Activated naive CD4-positive, alpha-beta T cell treated with anti-CD3 and anti-CD28 coated beads, Interleukin-2, amount 50 U/mL, for 16 hours (primary cell): ENCODE results near the gene NAB2.

Source experiments
- DNase-seq: peaks from one replicate; pipeline ENCODE4 v3.0.0-alpha.2; 2020

NAB2 gene

DNA sequence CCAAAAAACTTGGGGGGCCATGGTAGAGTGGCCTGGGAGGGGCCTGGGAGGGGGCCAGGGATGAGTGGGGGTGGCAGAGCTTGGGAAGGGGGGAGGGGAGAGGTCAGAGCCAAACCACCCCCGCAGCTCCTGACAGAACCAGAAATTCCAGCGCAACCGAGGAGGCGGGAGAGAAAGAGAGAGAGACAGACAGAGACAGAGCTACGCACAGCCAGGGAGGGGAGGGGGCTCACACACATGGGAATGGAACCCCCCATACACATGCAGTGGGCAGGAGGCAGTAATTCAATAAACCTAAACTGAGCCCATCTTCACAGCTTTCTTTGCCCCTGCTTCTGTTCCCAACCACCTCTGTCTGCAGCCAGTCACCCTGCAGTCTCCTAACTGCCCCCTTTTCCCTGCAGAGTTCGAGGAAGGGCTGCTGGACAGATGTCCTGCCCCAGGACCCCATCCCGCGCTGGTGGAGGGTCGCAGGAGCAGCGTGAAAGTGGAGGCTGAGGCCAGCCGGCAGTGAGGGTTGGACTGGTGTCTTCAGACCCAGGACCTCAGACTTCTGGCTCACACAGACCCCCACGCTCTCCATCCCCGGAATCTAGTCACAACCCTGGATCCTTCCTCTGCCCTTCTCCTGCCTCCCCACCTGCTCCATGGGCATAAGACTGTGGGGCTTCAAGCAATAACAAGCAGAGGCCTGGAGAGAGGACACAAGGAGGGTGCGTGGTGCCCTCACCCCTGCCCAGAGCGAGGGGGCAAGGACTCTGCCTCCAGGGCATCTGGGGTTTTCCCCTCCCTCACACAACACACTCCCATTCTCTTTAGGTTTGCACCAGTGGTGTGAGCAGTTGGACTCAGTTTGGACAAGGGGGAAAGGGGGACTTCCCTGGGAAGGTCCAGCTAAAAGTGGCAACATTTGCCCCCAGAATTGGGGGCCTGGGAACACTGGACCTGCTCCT is 5.6 kb downstream of the NAB2 start:
- DNase-seq: no peak

GRCh38 chr12:57095440-57095839 is 6.5 kb downstream of the NAB2 start:
- DNase-seq: no peak

GRCh38 chr12:57096099-57096572 is 7.2 kb downstream of the NAB2 start:
- no peak for DNase-seq

DNA sequence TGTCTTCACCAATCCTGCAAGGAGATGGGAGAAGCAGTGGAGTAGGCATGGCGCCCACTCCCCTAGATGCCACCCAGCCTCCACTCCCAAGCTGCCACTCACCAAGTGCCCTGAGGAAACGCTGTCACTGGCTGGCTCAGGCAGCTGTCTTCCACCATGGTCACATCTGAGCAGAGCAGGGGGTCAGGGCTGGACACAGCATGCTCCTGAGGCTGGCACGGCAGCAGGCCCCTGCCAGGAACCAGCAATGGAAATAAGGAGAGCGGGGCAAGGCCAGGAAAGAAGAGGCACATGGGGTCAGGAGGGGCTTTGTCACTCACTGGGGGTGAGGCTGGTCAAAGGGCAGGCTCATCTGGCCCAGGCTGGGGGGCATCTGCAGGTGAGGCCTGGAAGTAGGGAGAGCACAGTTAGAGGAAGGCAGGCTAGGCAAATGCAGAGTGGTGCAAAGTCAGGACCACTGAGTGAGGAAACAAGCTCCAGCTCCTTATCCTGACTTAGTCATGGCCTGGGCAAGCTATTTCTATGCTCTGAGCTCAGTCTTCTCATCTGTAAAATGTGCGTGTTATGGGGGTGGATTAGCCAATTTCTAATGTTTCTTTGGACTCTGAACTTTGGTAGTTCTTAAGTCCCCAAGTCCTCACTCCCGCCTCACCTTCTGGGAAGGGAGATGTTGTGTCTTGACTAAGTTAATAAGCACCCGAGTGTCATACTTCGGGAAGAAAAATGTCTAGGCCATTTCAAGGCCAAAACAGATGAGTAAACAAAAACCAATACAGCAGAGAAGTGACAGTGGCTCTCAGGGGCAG is 8.0 kb downstream of the NAB2 start:
- no peak for DNase-seq

GRCh38 chr12:57097554-57097835 is 8.6 kb downstream of the NAB2 start:
- no peak for DNase-seq

GRCh38 chr12:57098546-57098945 is 9.6 kb downstream of the NAB2 start:
- no peak for DNase-seq

DNA sequence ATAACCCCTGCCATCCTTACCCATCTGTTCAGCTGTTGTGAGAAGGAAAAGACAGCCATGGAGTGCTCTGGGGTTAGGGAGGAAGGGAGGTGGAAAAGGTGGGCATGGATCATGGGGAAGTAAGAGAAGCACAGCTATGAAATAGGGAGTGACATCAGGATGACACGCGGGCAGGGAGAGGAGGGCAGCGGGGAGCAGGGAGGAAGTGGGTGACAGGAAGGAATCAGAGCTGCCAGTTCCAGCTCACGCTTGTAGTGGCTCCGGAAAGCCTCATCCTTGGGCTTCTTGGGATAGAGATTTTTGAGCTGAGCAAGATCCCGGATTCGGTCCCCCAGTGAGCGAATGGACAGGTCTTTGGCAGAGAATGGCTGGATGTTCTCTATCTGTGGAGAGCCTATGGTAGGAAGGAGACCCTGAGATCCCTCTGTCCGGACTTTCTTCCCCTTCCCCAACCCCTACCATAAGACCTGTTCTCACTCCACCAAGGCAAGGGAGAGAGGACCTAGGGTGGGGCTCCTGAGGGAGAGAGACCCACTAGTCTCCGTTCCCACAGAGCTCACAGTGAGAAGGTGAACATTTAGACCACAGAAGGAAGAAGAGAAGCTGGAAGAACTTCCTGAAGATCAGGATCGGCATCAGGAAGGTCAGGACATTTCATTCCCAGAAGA is 10.3 kb downstream of the NAB2 start:
- no peak for DNase-seq

DNA sequence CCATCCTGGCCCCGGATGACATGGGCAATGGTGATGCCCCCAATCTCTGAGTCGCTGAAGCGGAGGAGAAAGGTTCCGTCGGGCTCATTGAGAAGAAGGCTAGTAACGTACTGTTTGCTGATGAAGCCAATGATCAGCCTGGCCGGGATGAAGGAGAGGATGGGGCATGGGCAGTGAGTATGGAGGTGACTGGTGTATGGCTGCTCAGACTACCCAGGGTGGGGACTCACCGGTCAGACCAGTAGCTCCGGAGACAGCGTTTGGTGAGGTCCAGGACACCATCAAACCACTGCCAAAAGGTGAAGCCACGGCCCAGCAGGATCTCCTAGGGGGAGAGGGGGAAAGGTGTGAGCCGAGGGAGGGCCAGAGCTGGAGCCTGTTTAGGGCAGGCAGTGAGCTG is 10.9 kb downstream of the NAB2 start:
- no peak for DNase-seq

DNA sequence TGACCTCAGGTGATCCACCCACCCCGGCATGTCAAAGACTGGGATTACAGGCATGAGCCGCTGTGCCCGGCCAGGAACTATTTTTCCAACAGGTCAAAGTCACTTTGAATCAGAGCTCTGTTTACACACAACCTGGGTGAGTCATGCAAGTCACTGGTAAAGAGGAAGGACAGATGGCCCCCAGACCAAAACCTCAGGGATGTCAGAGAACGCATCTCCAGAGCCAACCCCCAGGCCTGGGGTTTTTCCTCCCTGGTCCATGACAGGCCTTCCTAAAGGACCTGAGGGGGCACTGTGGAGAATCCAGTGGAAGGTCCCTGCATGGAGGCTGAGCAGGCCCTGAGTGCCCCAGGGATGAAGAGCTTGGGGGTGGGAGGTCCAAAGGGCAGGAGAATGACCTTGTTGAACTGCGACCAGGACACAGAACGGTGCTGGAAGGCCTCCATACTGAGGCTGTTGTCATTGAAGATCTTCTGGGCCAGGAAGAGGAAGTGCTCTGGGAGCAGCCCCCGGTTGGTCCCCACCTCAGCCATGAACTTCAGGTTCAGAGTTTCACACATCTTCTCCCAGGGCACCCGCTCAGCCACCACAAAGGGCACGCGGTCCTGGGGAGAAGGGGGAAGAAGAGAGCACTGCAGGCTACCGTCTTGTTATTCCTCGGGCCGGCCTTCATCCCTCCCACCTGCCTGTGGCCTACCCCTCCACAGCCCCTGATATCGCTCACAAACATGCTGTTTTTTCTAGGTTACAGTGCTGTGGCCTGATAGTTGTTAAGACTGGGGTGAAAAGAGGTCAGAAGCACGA is 13.2 kb downstream of the NAB2 start:
- no peak for DNase-seq

DNA sequence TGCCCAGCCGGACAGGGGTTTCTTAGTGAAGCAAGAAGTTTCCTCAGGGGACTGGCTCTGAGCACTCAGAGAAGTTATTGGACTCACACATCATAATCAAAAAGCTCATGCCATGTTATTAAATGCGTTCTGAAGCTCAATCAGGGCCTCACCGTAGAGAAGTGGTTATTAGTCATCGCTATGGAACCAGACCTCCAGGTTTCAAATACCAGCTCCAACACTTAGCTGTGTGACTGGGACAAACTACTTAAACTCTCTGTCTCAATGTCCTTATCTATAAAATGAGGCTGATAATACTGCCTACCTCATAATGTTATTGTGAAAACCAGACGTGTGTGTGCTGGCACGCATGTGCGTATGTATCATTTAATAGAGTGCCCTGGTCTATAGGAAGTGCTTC is 14.9 kb downstream of the NAB2 start:
- no peak for DNase-seq

DNA sequence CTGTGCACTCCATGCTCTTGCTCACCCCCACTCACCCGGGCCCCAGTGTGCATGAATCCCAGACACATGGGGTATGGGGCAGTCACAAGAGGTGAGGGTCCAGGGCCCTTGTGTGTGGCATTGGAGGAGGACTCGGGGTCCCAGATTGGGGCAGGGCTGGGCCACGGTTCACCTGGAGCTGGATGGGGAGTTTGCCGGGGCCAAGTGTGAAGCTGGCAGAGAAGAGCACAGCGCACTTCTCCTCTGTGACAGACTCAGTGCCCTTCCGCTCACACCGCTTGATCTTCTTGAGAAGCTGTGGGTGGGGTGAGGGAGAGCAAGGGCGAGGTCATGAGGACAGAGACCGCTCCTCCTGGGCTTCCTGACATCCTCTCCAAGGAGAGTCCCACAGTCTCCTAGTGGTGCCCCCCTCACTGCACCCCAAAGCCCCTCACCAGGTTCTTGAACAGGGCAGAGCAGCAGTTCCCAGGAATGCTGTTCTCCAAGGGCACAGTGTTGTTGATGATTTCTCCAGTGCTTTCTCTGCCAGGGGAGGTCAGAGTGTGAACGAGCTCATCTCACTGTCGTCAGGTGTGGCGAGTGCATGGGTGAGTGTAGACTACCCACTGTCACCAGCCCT is 15.5 kb downstream of the NAB2 start:
- DNase-seq: no peak

- DNase-seq: no peak
Measured at GRCh38 chr12:57105011-57105753, 16.3 kb downstream of the NAB2 start.

GRCh38 chr12:57106021-57106708 is 17.3 kb downstream of the NAB2 start:
- DNase-seq: no peak

GRCh38 chr12:57107456-57108155 is 18.7 kb downstream of the NAB2 start:
- no peak for DNase-seq

DNA sequence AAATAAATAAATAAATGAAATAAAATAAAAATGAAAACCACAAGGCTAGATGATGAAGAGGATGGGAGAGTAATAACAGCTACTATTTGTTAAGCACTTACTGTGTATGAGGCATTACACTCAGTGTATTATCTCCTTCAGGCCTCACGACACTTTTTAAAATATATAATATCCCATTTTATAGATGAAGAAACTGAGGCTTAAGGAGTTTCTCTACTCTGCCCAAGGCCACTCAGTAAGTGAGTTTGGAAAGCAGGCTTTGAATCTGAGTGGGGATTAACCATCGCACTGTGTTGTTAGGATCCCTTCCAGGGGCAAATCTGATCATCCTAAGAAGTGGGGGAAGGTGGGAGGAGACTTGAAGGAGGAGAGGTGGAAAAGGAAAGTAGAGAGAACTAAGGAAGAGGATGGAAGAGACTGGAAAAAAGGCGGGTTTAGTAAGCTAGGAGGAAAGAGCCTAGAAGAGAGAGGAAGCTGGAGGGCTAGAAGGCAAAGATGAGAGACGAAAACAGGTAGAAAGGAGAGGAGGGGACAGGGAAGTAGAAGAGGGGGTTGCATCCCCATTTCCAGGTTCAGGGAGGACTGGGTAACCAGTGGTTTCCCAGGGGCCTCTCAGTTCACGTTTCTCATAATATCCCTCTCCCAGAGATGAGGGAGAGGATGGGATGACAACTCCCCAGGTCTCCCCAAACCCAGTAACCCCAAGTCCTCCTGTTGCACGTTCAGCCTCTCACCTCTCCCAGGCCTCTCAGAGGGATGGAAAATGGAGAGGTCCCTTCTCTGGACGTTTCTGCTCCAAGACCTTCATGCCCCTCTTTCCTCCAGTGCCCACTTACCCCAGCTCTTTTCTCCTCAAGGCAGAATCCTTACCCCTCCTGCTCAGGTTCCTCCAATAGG is 20.5 kb downstream of the NAB2 start:
- DNase-seq: no peak

- DNase-seq: peak; percentile 82
Measured at GRCh38 chr12:57110104-57111030, 21.5 kb downstream of the NAB2 start.

GRCh38 chr12:57111031-57111734 is 22.3 kb downstream of the NAB2 start, which contains the start of gene STAT6:
Gene STAT6 (minus strand): TSS chr12:57111362. CDS start chr12:57108278, 3,084 bp downstream.
- DNase-seq: peak; percentile 78
